H1 (cell line): Measurements from ENCODE around the gene EML4.
"Not testable (repeated sequence)": the region's sequence is repeated elsewhere in the genome, so short reads cannot be mapped to it uniquely, and the experiment has no call there.

Experiments
- EGR1 ChIP-seq: IDR thresholded peaks from 2 replicates; pipeline ENCODE4 v1.6.1; 2011; ENCODE audit warnings: low read depth, low read length, borderline replicate concordance
- GABPA ChIP-seq: IDR thresholded peaks from 2 replicates; pipeline ENCODE4 v1.6.1; 2011; ENCODE audit warnings: mild to moderate bottlenecking, low read length, moderate library complexity, borderline replicate concordance; ENCODE audit not compliant: insufficient read depth
- SIN3A ChIP-seq, 2 experiments: IDR thresholded peaks in 1 of 2; conservative IDR thresholded peaks in 1 of 2; 2 replicates each; pipeline ENCODE4 v1.6.1; 2011 to 2012; ENCODE audit warnings: low read length in 2 of 2, improper control_type of control experiment in 1 of 2, low read depth in 1 of 2, mild to moderate bottlenecking in 1 of 2

DNA sequence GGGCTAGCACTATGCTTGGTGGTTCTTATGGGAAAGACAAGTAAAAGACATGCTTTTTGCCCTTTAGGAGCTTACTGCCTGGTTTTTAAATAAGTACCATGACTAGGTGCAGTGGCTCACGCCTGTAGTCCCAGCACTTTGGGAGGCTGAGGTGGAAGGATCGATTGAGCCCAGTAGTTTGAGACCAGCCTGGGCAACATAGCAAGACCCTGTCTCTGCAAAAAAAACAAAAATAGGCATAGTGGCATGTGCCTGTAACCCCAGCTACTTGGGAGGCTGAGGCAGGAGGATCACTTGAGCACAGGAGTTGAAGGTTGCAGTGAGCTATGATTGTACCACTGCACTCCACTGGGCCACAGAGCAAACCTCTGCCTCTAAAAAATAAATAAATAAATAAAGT is 4.3 kb downstream of the EML4 start:
- TF ChIP-seq EGR1; GABPA; SIN3A (conservative IDR thresholded peaks at IDR 0.05 in 1 of 2, IDR thresholded peaks at IDR 0.05 in 1 of 2; ENCODE audit: low read depth in 1 of 2, low read length in 2 of 2): not testable (repeated sequence)
